ENCODE data around the gene NSD1.

Gene NSD1

GRCh38 chr5:177307544-177308363, 174.2 kb downstream of the NSD1 start:
- no peak for DNase-seq (ENCODE audit: low spot score)

- no peak for DNase-seq (ENCODE audit: low spot score)
Observed at GRCh38 chr5:177308740-177309139, 175.2 kb downstream of the NSD1 start.

- DNase-seq (ENCODE audit: low spot score), result peak; percentile 85
Observed at GRCh38 chr5:177309351-177310191, 176.0 kb downstream of the NSD1 start.

- no peak for DNase-seq (ENCODE audit: low spot score)
Observed at GRCh38 chr5:177310332-177310731, 176.8 kb downstream of the NSD1 start.

- DNase-seq (ENCODE audit: low spot score), result no peak
Observed at GRCh38 chr5:177310757-177311391, 177.3 kb downstream of the NSD1 start.

GRCh38 chr5:177311392-177311722, 177.8 kb downstream of the NSD1 start:
- no peak for DNase-seq (ENCODE audit: low spot score)

- peak; percentile 96 for DNase-seq (ENCODE audit: low spot score)
Observed at GRCh38 chr5:177311723-177312648, 178.4 kb downstream of the NSD1 start, which contains the start of gene MXD3. Gene MXD3, minus strand, starts transcription at chr5:177311898. Its CDS starts 68 bp downstream, at chr5:177311830.

GRCh38 chr5:177312649-177313181, 179.1 kb downstream of the NSD1 start:
- DNase-seq (ENCODE audit: low spot score), result no peak

GRCh38 chr5:177313561-177314259, 180.1 kb downstream of the NSD1 start:
- no peak for DNase-seq (ENCODE audit: low spot score)

GRCh38 chr5:177314376-177315342, 181.1 kb downstream of the NSD1 start:
- DNase-seq (ENCODE audit: low spot score), result no peak

GRCh38 chr5:177315411-177315810, 181.8 kb downstream of the NSD1 start:
- no peak for DNase-seq (ENCODE audit: low spot score)

- no peak for DNase-seq (ENCODE audit: low spot score)
Observed at GRCh38 chr5:177316005-177316404, 182.4 kb downstream of the NSD1 start.

GRCh38 chr5:177317959-177318377, 184.4 kb downstream of the NSD1 start:
- peak; percentile 86 for DNase-seq (ENCODE audit: low spot score)

GRCh38 chr5:177319913-177320588, 186.5 kb downstream of the NSD1 start:
- DNase-seq (ENCODE audit: low spot score), result no peak

- DNase-seq (ENCODE audit: low spot score), result no peak
Observed at GRCh38 chr5:177320879-177321278, 187.3 kb downstream of the NSD1 start.

GRCh38 chr5:177325868-177326381, 192.4 kb downstream of the NSD1 start:
- no peak for DNase-seq (ENCODE audit: low spot score)

GRCh38 chr5:177327539-177328522, 194.3 kb downstream of the NSD1 start:
- no peak for DNase-seq (ENCODE audit: low spot score)
